GM12878 (cell line): ENCODE data around the gene IL36RN. TPM values are rescaled to one million over a fixed set of nuclear protein-coding genes. Genes with fewer than 3 reads are reported as not detected.

Experiments used
- ATAC-seq: fragments of 200-7000 bp; cut with Tn5 transposase; 3 replicates; pipeline ENCODE4 v1.9.1; 2020; ENCODE audit warnings: mild to moderate bottlenecking, moderate library complexity
- BruUV-seq: library from RNA; stranded (reverse); fragments of 400-500 nt; replicated peaks from 2 replicates; lab custom pipeline; 2021; lab: Mats Ljungman, UMichigan
- CTCF ChIA-PET: fragments of 300-600 bp; sonication (Branson Sonifier 250); formaldehyde crosslinking; extraction: SDS; loops from one replicate; lab custom pipeline; 2021; ENCODE audit warnings: inconsistent platforms; lab: Yijun Ruan, JAX
- POLR2A ChIA-PET: fragments of 350-600 bp; formaldehyde crosslinking; extraction: SDS; loops from one replicate; lab custom pipeline; 2021; ENCODE audit warnings: inconsistent platforms; lab: Charles Lee
- RAD21 ChIA-PET: fragments of 300-600 bp; sonication (Branson Sonifier 250); formaldehyde crosslinking; loops from one replicate; lab custom pipeline; 2023; ENCODE audit warnings: antibody characterized with exemption; ENCODE audit not compliant: unreplicated experiment; lab: Charles Lee
- SMC1A ChIA-PET: fragments of 300-600 bp; sonication (Branson Sonifier 250); formaldehyde crosslinking; loops from one replicate; lab custom pipeline; 2023; ENCODE audit not compliant: unreplicated experiment, uncharacterized antibody; lab: Charles Lee
- DNase-seq: peaks from one replicate; pipeline ENCODE4 v3.0.0-alpha.2; 2011; ENCODE audit warnings: low read depth, low spot score
- FAIRE-seq: peaks from 3 replicates; lab custom pipeline; 2011; peaks lifted over from hg19 to GRCh38; lab: Jason Lieb, UNC
- H2AFZ ChIP-seq: 2 replicates; pipeline ENCODE4 v1.6.0; 2011; ENCODE audit warnings: low read depth, low read length, control low read depth; ENCODE audit not compliant: control insufficient read depth
- H3K27ac ChIP-seq: 2 replicates; pipeline ENCODE4 v1.5.1; 2011; ENCODE audit warnings: control low read depth; ENCODE audit not compliant: control insufficient read depth, insufficient read depth
- H3K27me3 ChIP-seq, 2 experiments: replicated peaks in 1 of 2; 2 replicates each; pipeline versions ENCODE4 v1.6.0 to v1.6.1; 2011; ENCODE audit warnings: low read length in 1 of 2; ENCODE audit not compliant: control insufficient read depth in 2 of 2, insufficient read depth in 2 of 2
- H3K36me3 ChIP-seq, 2 experiments: 2 replicates each; pipeline ENCODE4 v1.5.1; 2011; ENCODE audit warnings: low read length in 1 of 2; ENCODE audit not compliant: control insufficient read depth in 2 of 2, insufficient read depth in 2 of 2
- H3K4me1 ChIP-seq: 2 replicates; pipeline ENCODE4 v1.6.1; 2011; ENCODE audit warnings: mild to moderate bottlenecking, low read length, moderate library complexity, mixed read lengths; ENCODE audit not compliant: control insufficient read depth, insufficient read depth
- H3K4me2 ChIP-seq: 2 replicates; pipeline ENCODE4 v1.6.0; 2011; ENCODE audit warnings: control low read depth; ENCODE audit not compliant: control insufficient read depth, insufficient read depth
- H3K4me3 ChIP-seq: fragments of 200-600 bp; sonication (generic); 2 replicates; pipeline ENCODE4 v1.5.1; 2016
- H3K79me2 ChIP-seq: 2 replicates; pipeline ENCODE4 v1.6.0; 2011; ENCODE audit warnings: low read length; ENCODE audit not compliant: control insufficient read depth, insufficient read depth
- H3K9ac ChIP-seq: 2 replicates; pipeline ENCODE4 v1.8.0; 2011; ENCODE audit warnings: low read length, control low read depth, mixed read lengths; ENCODE audit not compliant: control insufficient read depth, insufficient read depth
- H3K9me3 ChIP-seq: replicated peaks from 3 replicates; pipeline ENCODE4 v1.5.1; 2011; ENCODE audit warnings: mild to moderate bottlenecking, low read length; ENCODE audit not compliant: control insufficient read depth, insufficient read depth
- H4K20me1 ChIP-seq: 2 replicates; pipeline ENCODE4 v1.6.0; 2011; ENCODE audit not compliant: control insufficient read depth, insufficient read depth
- BMI1 ChIP-seq: fragments of 450-650 bp; IDR thresholded peaks from 2 replicates; pipeline ENCODE4 v1.6.1; 2016; ENCODE audit warnings: mild to moderate bottlenecking, moderate library complexity, borderline replicate concordance
- CBFB ChIP-seq: IDR thresholded peaks from 2 replicates; pipeline ENCODE4 v1.6.1; 2016; ENCODE audit warnings: antibody characterized with exemption, low read depth
- CEBPB ChIP-seq, 2 experiments: fragments of 150-350 bp in 1 of 2; IDR thresholded peaks; 2 replicates each; pipeline ENCODE4 v1.6.1; 2012 to 2014; ENCODE audit warnings: low read depth in 2 of 2, low read length in 2 of 2, borderline replicate concordance in 1 of 2, inconsistent platforms in 1 of 2
- FOXM1 ChIP-seq: IDR thresholded peaks from 2 replicates; pipeline ENCODE4 v1.6.1; 2012; ENCODE audit warnings: low read depth, mild to moderate bottlenecking, inconsistent platforms, low read length, moderate library complexity
- GABPA ChIP-seq: IDR thresholded peaks from 2 replicates; pipeline ENCODE4 v1.6.1; 2014; ENCODE audit warnings: antibody characterized with exemption, low read depth, mild to moderate bottlenecking, inconsistent platforms
- KAT2A ChIP-seq: conservative IDR thresholded peaks from 2 replicates; pipeline ENCODE4 v1.6.1; 2011; ENCODE audit warnings: low read depth, low read length; ENCODE audit not compliant: control insufficient read depth
- KLF5 ChIP-seq: fragments of 450-650 bp; IDR thresholded peaks from 2 replicates; pipeline ENCODE4 v1.6.1; 2014; ENCODE audit warnings: mild to moderate bottlenecking; ENCODE audit not compliant: partially characterized antibody
- MEF2A ChIP-seq: IDR thresholded peaks from 2 replicates; pipeline ENCODE4 v1.6.1; 2011; ENCODE audit warnings: low read depth, mild to moderate bottlenecking, low read length, moderate library complexity; ENCODE audit not compliant: insufficient read depth
- MEF2B ChIP-seq: fragments of 450-650 bp; IDR thresholded peaks from 2 replicates; pipeline ENCODE4 v1.6.1; 2018; ENCODE audit warnings: mild to moderate bottlenecking, moderate library complexity; ENCODE audit not compliant: partially characterized antibody, poor library complexity, severe bottlenecking
- MYC ChIP-seq: IDR thresholded peaks from 2 replicates; pipeline ENCODE4 v1.6.1; 2011; ENCODE audit warnings: mild to moderate bottlenecking, low read length, moderate library complexity, inconsistent platforms; ENCODE audit not compliant: insufficient read depth, insufficient replicate concordance, insufficient read length, severe bottlenecking
- NFXL1 ChIP-seq: fragments of 450-650 bp; IDR thresholded peaks from 2 replicates; pipeline ENCODE4 v1.6.1; 2017; ENCODE audit warnings: antibody characterized with exemption, mild to moderate bottlenecking, borderline replicate concordance
- RFX5 ChIP-seq: IDR thresholded peaks from 2 replicates; pipeline ENCODE4 v1.6.1; 2011; ENCODE audit warnings: low read depth, low read length, improper control_type of control experiment
- SRF ChIP-seq, 2 experiments: IDR thresholded peaks; 2 replicates each; pipeline ENCODE4 v1.6.1; 2011; ENCODE audit warnings: low read depth in 2 of 2, low read length in 2 of 2, mild to moderate bottlenecking in 1 of 2, moderate library complexity in 1 of 2
- SUZ12 ChIP-seq: fragments of 200-600 bp; sonication (generic); IDR thresholded peaks from one replicate; pipeline ENCODE4 v1.6.1; 2018; ENCODE audit warnings: antibody characterized with exemption, mild to moderate bottlenecking; ENCODE audit not compliant: unreplicated experiment
- TAF1 ChIP-seq: IDR thresholded peaks from 2 replicates; pipeline ENCODE4 v1.6.1; 2011; ENCODE audit warnings: mild to moderate bottlenecking, low read depth, low read length, borderline replicate concordance
- ZBED1 ChIP-seq: IDR thresholded peaks from 2 replicates; pipeline ENCODE4 v1.6.1; 2016; ENCODE audit warnings: borderline replicate concordance
- ZZZ3 ChIP-seq: IDR thresholded peaks from 2 replicates; pipeline ENCODE4 v1.6.1; 2011; ENCODE audit warnings: low read depth; ENCODE audit not compliant: control insufficient read depth, insufficient read length
- WGBS: methylation state at CpG from one replicate; pipeline ENCODE4 v1.1.6; 2016; ENCODE audit warnings: low lambda C conversion rate; ENCODE audit not compliant: insufficient replicate concordance, insufficient coverage; ENCODE audit errors: missing lambda C conversion rate; 5-methylcytosine and 5-hydroxymethylcytosine counted together
- in situ Hi-C: fragments of 300-500 bp; cut with MboI; formaldehyde crosslinking; loops from 9 replicates; pipeline ENCODE4 v1.14.3; 2018; ENCODE audit warnings: mixed read lengths
- intact Hi-C: fragments of 100-400 bp; cut with micrococcal nuclease; formaldehyde crosslinking; loops from one replicate; pipeline ENCODE4 v1.14.2; 2022; ENCODE audit not compliant: unreplicated experiment
- polyA plus RNA-seq, 11 experiments: library from polyadenylated mRNA; depleted of rRNA in 4 of 11; unstranded in 6 of 11; stranded (reverse) in 5 of 11; fragments of >200 nt; fragmentation: Nextera tagmentation in 4 of 11; fragmentation: Illumina TruSeq in 1 of 11; extraction: Ambion mirVana in 4 of 11; extraction: Trizol in 1 of 11; gene quantifications; 1 replicate in 1 of 11; 2 replicates in 10 of 11; pipeline versions ENCODE4 v1.2.1 to v1.2.3, GENCODE V29; 2011 to 2016; ENCODE audit warnings: inconsistent platforms in 2 of 11, missing spikeins in 2 of 11, low read depth in 1 of 11
- total RNA-seq, 4 experiments: library from RNA; depleted of rRNA in 3 of 4; stranded (reverse); fragments of >200 nt in 3 of 4; fragmentation: Illumina TruSeq in 1 of 4; extraction: Trizol in 1 of 4; gene quantifications; 2 replicates each; pipeline versions ENCODE4 v1.2.1 to v1.2.3, GENCODE V29; 2013 to 2021
- TF ChIP-seq, protein P1 (sequence below): fragments of 450-650 bp; IDR thresholded peaks from 2 replicates; pipeline ENCODE4 v1.6.1; 2018; ENCODE audit warnings: mild to moderate bottlenecking, low read depth, moderate library complexity; ENCODE audit not compliant: partially characterized antibody
- TF ChIP-seq, protein P2 (sequence below), 3 experiments: IDR thresholded peaks in 2 of 3; conservative IDR thresholded peaks in 1 of 3; 2 replicates each; pipeline ENCODE4 v1.5.1; 2011; ENCODE audit warnings: low read depth in 3 of 3, low read length in 3 of 3, mild to moderate bottlenecking in 3 of 3, control low read depth in 2 of 3, moderate library complexity in 2 of 3, inconsistent platforms in 1 of 3, mixed read lengths in 1 of 3; ENCODE audit not compliant: control insufficient read depth in 2 of 3, insufficient read depth in 1 of 3; ENCODE audit errors: extremely low read depth in 1 of 3
- TF ChIP-seq, protein P3 (sequence below): IDR thresholded peaks from 2 replicates; pipeline ENCODE4 v1.6.1; 2012; ENCODE audit warnings: low read depth, low read length, improper control_type of control experiment

The IL36RN gene
- total and polyA plus RNA-seq, 10 of the 15 experiments (the other 5 are each of a cell fraction or from before 2014, with no cell fraction given): not detected

DNA sequence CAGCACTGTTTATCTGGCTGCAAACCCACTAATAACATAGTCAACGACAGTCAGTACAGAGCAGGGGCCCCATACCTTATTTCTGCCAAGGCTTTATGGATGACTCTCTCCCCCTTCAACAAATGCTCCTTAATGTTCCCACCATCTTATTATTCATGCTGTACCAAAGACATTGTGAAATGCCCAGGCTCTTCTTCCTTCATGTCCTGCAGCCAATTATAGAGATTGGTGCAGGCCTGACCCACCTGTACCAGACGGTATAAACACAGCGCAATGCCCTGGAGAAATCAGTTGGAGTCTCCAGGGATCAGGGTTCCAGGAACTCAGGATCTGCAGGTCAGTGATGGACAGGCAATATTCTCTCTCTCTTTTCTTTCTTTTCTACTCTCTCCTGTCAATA lies 8.7 kb downstream of the IL36RN start, which contains the start of gene IL1F10:
Gene IL1F10, plus strand, starts transcription at position 290 of the 400 bp plus-strand sequence. CDS start 4,769 bp downstream, outside the sequence.
- Histone ChIP-seq H3K36me3 (no peaks in the 10 kb centered on the region), H3K27ac (no peak within 1 kb of the TSS), H4K20me1 (no peaks in the 10 kb centered on the region), H3K4me2 (no peak within 1 kb of the TSS), H3K9me3 (no peaks in the 10 kb centered on the region; the same call in 2 of the 3 replicates), H3K4me3 (no peak within 1 kb of the TSS), H3K9ac (no peak within 1 kb of the TSS), H3K4me1 (no peaks in the 10 kb centered on the region)
- WGBS: 17% methylated on average over 3 of the region's 3 CpGs
- in situ Hi-C loops: no loop called here
- ChIA-PET CTCF (interaction anchor here (1.2 kb wide), 1 partner anchor 11 kb away, joined by 5 read pairs; no protein-coding TSS in a partner anchor), RAD21 (no interaction called here)
- BruUV-seq: no TSS peak
- DNase-seq (no peak), ATAC-seq (no peak), FAIRE-seq (no peak)
- TF ChIP-seq KLF5 (no peak), MEF2A (no peak), MEF2B (no peak), ZZZ3 (no peak), RFX5 (no peak), MYC (no peak), CBFB (no peak), KAT2A (no peak), ZBED1 (no peak), FOXM1 (no peak), SRF (IDR thresholded peaks at IDR 0.05; ENCODE audit: low read depth in 2 of 2, low read length in 2 of 2) (no peak), GABPA (no peak), SUZ12 (no peak), CEBPB (IDR thresholded peaks at IDR 0.05; ENCODE audit: borderline replicate concordance in 1 of 2, low read depth in 2 of 2, low read length in 2 of 2) (no peak), TAF1 (no peak), NFXL1 (no peak), BMI1 (no peak)
- TF ChIP-seq, protein P1, sequence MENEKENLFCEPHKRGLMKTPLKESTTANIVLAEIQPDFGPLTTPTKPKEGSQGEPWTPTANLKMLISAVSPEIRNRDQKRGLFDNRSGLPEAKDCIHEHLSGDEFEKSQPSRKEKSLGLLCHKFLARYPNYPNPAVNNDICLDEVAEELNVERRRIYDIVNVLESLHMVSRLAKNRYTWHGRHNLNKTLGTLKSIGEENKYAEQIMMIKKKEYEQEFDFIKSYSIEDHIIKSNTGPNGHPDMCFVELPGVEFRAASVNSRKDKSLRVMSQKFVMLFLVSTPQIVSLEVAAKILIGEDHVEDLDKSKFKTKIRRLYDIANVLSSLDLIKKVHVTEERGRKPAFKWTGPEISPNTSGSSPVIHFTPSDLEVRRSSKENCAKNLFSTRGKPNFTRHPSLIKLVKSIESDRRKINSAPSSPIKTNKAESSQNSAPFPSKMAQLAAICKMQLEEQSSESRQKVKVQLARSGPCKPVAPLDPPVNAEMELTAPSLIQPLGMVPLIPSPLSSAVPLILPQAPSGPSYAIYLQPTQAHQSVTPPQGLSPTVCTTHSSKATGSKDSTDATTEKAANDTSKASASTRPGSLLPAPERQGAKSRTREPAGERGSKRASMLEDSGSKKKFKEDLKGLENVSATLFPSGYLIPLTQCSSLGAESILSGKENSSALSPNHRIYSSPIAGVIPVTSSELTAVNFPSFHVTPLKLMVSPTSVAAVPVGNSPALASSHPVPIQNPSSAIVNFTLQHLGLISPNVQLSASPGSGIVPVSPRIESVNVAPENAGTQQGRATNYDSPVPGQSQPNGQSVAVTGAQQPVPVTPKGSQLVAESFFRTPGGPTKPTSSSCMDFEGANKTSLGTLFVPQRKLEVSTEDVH: no peak
- TF ChIP-seq, protein P2, sequence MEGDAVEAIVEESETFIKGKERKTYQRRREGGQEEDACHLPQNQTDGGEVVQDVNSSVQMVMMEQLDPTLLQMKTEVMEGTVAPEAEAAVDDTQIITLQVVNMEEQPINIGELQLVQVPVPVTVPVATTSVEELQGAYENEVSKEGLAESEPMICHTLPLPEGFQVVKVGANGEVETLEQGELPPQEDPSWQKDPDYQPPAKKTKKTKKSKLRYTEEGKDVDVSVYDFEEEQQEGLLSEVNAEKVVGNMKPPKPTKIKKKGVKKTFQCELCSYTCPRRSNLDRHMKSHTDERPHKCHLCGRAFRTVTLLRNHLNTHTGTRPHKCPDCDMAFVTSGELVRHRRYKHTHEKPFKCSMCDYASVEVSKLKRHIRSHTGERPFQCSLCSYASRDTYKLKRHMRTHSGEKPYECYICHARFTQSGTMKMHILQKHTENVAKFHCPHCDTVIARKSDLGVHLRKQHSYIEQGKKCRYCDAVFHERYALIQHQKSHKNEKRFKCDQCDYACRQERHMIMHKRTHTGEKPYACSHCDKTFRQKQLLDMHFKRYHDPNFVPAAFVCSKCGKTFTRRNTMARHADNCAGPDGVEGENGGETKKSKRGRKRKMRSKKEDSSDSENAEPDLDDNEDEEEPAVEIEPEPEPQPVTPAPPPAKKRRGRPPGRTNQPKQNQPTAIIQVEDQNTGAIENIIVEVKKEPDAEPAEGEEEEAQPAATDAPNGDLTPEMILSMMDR (IDR thresholded peaks at IDR 0.05 in 2 of 3, conservative IDR thresholded peaks at IDR 0.05 in 1 of 3; ENCODE audit: control insufficient read depth in 2 of 3, extremely low read depth in 1 of 3, insufficient read depth in 1 of 3, low read depth in 3 of 3, low read length in 3 of 3): no peak
- TF ChIP-seq, protein P3, sequence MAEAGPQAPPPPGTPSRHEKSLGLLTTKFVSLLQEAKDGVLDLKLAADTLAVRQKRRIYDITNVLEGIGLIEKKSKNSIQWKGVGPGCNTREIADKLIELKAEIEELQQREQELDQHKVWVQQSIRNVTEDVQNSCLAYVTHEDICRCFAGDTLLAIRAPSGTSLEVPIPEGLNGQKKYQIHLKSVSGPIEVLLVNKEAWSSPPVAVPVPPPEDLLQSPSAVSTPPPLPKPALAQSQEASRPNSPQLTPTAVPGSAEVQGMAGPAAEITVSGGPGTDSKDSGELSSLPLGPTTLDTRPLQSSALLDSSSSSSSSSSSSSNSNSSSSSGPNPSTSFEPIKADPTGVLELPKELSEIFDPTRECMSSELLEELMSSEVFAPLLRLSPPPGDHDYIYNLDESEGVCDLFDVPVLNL: no peak
- TF ChIP-seq, all 136 proteins: peak for 0
- H2AFZ ChIP-seq: no peak within 1 kb of the TSS
- H3K79me2 ChIP-seq: no peaks in the 10 kb centered on the region
- intact Hi-C loops: no loop called here
- ChIA-PET SMC1A (interaction anchor here (1.3 kb wide), 1 partner anchor 9 kb away, joined by 5 read pairs; the partner anchor contains the start of gene IL36RN), POLR2A (no interaction called here)
- 0 out of 4 replicates have a peak, but pooled peaks cover 0 to 1% of the 10 kb centered on the region in 2 experiments for H3K27me3 ChIP-seq
